Pons (tissue), 1 donor: ENCODE measurements around the gene DLK2.

Experiments used
- DNase-seq: peaks from one replicate; pipeline ENCODE4 v3.0.0-alpha.2; 2016; ENCODE audit warnings: low spot score

Gene DLK2

DNA sequence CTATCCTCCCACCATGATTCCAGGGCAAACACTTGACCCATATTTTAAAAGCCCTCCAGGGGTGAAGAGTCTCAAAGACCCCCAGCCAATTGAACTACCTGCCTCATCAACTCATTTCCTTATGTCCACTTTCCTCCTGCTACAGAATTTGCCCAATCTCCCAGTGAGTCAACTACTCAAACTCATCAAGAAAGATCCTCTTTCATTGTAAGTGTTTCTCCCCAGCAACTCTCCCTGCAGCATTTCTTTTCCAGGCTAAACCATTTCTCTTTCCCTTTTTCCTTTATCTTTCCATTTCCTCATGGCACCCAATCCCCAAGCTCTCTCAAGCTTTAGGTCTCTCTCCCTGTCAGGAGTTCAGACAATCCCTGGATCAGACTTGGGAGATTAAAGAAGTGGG is 1.5 kb downstream of the DLK2 start:
- no peak for DNase-seq

DNA sequence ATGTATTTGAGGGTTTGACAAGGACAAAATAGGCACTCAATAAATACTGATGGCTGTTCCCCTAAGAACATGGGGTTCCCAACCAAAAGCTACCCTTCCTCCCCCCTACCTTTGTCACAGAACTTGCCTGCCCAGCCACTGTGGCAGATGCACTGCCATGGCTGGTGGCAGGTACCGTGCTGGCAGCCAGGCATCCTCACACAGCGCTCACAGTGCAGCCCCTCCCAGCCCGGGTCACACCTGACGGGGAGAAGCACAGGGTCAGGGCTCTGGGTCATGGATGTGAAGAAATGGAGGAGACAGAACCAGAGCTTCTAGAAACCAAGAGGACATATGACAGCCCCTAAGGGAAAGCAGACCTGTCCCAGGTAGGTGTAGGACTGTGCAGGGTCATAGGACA is 2.5 kb downstream of the DLK2 start:
- DNase-seq, result no peak

GRCh38 chr6:43451939-43452338 is 3.4 kb downstream of the DLK2 start:
- no peak for DNase-seq

- no peak for DNase-seq
Observed at GRCh38 chr6:43451348-43451747, 4.0 kb downstream of the DLK2 start.

DNA sequence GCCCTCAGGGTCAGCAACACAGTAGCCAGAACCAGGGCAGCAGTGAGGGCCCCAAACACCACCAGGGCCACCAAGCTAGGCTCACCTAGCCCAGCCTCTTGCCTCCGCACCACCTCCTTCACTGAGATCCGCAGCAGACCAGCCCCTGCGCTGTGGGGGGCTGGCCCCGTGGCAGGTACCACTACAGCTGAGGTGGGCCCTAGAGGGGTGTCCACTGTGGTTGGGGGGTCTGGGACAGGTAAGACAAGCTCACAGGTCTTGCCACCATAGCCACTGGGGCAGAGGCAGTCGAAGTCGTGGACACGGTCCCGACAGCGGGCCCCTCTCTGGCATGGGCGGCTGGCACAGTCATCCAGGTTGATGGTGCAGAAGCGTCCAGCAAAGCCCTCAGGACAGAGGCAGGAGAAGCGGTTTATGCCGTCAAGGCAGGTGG is 4.6 kb downstream of the DLK2 start:
- DNase-seq, result no peak

DNA sequence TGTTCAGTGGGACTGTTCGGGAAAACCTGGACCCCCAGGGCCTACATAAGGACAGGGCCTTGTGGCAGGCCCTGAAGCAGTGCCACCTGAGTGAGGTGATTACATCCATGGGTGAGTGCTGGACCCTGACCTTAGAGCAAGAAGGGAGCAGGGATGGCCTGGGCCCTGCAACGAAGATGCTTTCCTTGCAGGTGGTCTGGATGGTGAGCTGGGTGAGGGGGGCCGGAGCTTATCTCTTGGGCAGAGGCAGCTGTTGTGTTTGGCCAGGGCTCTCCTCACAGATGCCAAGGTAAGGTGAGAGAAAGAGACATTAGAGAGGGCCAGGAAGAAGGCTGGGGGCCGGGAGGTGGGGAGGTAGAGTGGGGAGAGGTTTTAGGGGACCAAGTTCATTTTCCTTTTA is 6.4 kb downstream of the DLK2 start:
- DNase-seq, result no peak

- DNase-seq, result no peak
Observed at GRCh38 chr6:43447604-43448003, 7.7 kb downstream of the DLK2 start.

GRCh38 chr6:43445576-43445975 is 9.8 kb downstream of the DLK2 start:
- no peak for DNase-seq

GRCh38 chr6:43444582-43444981 is 10.8 kb downstream of the DLK2 start:
- DNase-seq, result no peak

GRCh38 chr6:43444036-43444435 is 11.3 kb downstream of the DLK2 start:
- DNase-seq, result no peak

DNA sequence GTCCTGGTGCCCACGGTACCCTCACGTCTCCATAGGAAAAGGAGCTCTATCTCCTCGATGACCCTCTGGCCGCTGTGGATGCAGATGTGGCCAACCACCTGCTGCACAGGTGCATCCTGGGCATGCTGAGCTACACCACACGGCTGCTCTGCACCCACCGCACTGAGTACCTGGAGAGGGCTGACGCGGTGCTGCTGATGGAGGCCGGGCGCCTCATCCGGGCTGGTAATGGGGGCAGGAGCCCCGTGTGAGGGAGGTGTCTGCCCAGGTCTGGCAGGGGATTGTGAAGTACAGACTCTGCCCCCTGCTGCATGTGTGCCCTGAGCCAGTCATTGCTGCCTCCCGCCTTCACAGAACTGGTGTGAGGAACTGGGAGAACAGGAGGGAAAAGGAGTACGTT is 12.4 kb downstream of the DLK2 start:
- DNase-seq, result no peak

DNA sequence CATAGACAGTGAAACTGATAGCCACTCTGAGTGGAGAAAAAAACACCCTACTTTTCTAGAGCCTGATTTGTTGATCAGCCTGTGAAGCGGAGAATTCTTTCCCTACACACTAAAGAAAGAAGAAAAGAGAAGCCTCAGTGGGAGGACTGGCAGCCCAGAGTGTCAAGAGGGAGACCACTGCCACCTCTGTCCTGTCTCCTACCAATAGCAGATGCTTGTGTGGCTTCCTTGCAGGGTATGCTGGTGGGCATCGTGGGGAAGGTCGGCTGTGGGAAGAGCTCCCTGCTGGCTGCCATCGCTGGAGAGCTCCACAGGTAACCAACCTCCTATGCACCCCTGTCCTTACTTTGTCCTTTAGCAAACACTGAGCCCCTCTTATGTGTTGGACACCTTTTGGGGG is 17.6 kb downstream of the DLK2 start:
- DNase-seq, result no peak

- DNase-seq, result no peak
Observed at GRCh38 chr6:43436577-43437282, 18.6 kb downstream of the DLK2 start.

GRCh38 chr6:43435682-43436437 is 19.5 kb downstream of the DLK2 start:
- no peak for DNase-seq

GRCh38 chr6:43434943-43435342 is 20.4 kb downstream of the DLK2 start:
- no peak for DNase-seq

GRCh38 chr6:43434001-43434840 is 21.1 kb downstream of the DLK2 start:
- DNase-seq, result no peak

- DNase-seq, result no peak
Observed at GRCh38 chr6:43433148-43433547, 22.2 kb downstream of the DLK2 start.

DNA sequence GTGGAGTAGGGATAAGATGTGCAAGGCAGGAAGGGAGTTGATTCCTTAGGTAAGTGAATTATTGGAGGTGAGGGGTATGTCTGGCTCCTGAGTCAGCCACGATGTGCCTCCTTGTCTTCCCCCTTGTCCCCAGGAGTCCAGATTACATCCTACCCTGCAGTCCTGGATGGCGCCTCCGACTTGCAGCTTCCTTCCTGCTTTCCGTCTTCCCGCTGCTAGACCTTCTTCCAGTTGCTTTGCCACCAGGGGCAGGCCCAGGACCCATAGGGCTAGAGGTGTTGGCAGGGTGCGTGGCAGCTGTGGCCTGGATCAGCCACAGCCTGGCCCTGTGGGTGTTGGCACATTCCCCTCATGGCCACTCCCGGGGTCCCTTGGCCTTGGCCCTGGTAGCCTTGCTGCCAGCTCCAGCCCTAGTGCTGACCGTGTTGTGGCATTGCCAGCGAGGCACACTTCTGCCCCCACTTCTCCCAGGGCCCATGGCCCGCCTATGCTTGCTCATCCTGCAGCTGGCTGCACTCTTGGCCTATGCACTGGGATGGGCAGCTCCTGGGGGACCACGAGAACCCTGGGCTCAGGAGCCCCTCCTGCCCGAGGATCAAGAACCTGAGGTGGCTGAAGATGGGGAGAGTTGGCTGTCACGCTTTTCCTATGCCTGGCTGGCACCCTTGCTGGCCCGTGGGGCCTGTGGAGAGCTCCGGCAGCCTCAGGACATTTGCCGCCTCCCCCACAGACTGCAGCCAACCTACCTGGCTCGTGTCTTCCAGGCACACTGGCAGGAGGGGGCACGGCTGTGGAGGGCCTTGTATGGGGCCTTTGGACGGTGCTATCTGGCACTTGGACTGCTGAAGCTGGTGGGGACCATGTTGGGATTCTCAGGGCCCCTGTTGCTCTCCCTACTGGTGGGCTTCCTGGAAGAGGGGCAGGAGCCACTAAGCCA is 23.1 kb downstream of the DLK2 start:
- DNase-seq, result no peak

GRCh38 chr6:43428874-43429273 is 26.5 kb downstream of the DLK2 start:
- DNase-seq, result no peak

DNA sequence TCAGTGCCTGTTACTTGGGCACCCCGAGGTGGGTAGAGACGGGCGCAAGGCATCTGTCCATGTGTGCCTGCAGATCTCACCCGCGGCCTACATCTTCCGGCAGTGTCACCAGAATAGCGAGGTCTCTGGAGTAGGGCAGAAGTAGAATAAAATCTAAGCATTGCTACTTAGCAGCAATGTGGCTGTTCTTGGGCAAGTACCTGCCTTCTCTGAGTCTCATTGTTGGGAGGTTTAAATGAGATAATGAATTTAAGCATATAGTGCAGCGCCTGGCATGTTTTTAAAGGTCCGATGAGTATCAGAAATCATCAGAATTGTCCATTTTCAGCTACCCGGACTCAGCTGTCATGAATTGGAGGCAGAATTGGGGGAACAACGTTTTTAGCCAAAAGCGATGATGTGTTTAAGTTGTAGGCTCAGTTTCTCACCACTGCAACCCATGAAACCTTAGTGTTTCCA is 27.2 kb downstream of the DLK2 start:
- DNase-seq, result no peak

DNA sequence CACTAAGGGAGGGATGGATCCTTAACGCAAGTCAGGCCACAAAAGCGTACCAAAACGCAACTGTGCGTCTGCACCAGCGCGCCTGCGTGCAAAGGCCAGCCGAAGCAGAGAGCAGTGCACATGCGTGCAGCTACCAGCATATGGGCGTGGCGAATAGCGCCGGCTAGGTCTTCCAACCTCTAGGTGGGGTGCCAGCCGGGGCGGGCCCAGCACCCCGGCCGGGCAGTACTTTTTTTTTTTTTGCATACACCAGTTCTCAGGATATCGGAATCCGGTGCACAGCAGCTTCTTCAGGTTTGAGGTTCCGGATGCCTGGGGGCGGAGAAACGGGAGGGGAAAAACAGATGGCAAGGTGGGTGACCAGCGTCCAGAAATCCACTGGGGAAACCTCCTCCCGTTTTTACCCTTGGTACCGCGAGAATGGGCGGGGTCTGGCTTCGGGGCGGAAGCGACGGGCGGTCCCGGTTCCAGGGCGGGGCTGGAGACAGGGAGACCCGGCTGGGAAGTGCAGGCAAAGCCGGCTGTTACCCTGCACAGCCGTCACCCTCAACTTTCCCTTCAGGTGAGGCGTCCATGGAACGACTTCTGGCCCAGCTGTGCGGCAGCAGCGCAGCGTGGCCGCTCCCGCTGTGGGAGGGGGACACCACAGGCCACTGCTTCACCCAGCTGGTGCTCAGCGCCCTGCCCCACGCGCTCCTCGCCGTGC is 27.8 kb downstream of the DLK2 start, which contains the start of gene ABCC10:
Gene ABCC10, plus strand, starts transcription at position 136 of the 706 bp plus-strand sequence. Its CDS starts 438 bp downstream, at position 574.
- DNase-seq, result peak; percentile 92
